ENCODE data around the gene AKAP11.

- TF ChIP-seq POLR2AphosphoS5 (IDR thresholded peaks at IDR 0.05; ENCODE audit: low read depth, low read length) (no peak), REST (IDR thresholded peaks at IDR 0.05; ENCODE audit: insufficient read depth in 1 of 2, low read depth in 2 of 2, low read length in 2 of 2) (no peak), TAF1 (IDR thresholded peaks at IDR 0.05; ENCODE audit: borderline replicate concordance, insufficient read depth, low read length) (no peak), SIN3A (IDR thresholded peaks at IDR 0.05; ENCODE audit: borderline replicate concordance, insufficient read depth, low read length) (no peak), FOXP2 (optimal IDR thresholded peaks at IDR 0.05; ENCODE audit: borderline replicate concordance, extremely low read depth, extremely low read length, insufficient read depth) (no peak)
Measured at GRCh38 chr13:42312817-42313431, 41.0 kb downstream of the AKAP11 start.
